Measurements from ENCODE around the gene GPR25. TPM values are rescaled to one million over a fixed set of nuclear protein-coding genes. Genes with fewer than 3 reads are reported as not detected.

The GPR25 gene
- total and polyA plus RNA-seq, 2 of the 4 experiments (the other 2 are of a cell fraction), result not detected

GRCh38 chr1:200893411-200893901 lies 20.7 kb downstream of the GPR25 start:
- Histone ChIP-seq H2BK15ac (ENCODE audit: low read depth, low read length) (no peak overlapping the region), H3K18ac (ENCODE audit: low read depth, low read length) (no peak overlapping the region), H3K9me3 (ENCODE audit: control insufficient read depth, insufficient read depth, low read length) (no peaks in the 10 kb centered on the region), H3K4me3 (ENCODE audit: insufficient read depth, low read depth, low read length) (no peak overlapping the region), H4K20me1 (ENCODE audit: insufficient read depth, low read length) (no peaks in the 10 kb centered on the region; the same call in 1 of the 2 replicates), H4K91ac (ENCODE audit: insufficient read depth, low read depth, low read length) (no peak overlapping the region), H3K9ac (ENCODE audit: low read depth, low read length) (no peak overlapping the region), H3K9me1 (ENCODE audit: insufficient read depth, low read length) (peaks cover 3% of the 10 kb centered on the region; the same call in 1 of the 2 replicates), H3K27ac (ENCODE audit: insufficient read depth, low read length) (no peak overlapping the region), H3K14ac (replicated peaks; ENCODE audit: low read depth, low read length) (no peak overlapping the region), H2BK5ac (ENCODE audit: low read depth, low read length, poor library complexity, severe bottlenecking) (no peak overlapping the region), H3K4me2 (ENCODE audit: low read depth, low read length) (no peak overlapping the region), H2BK20ac (ENCODE audit: low read depth, low read length) (no peak overlapping the region), H3K23ac (ENCODE audit: low read depth, low read length) (no peak overlapping the region), H2AK9ac (replicated peaks; ENCODE audit: low read depth, low read length, poor library complexity) (no peak overlapping the region), H3K27me3 (ENCODE audit: control insufficient read depth, insufficient read depth, low read length) (peaks cover 55% of the 10 kb centered on the region), H3K79me1 (ENCODE audit: low read depth in 1 of 2, low read length in 2 of 2) (no peaks in the 10 kb centered on the region), H2AFZ (replicated peaks; ENCODE audit: low read length, poor library complexity) (no peak overlapping the region), H3K36me3 (ENCODE audit: control insufficient read depth, insufficient read depth, low read length) (no peaks in the 10 kb centered on the region), H2BK120ac (ENCODE audit: low read depth, low read length) (no peak overlapping the region), H3K4me1 (ENCODE audit: control insufficient read depth, insufficient read depth, low read length) (peaks cover 3% of the 10 kb centered on the region; the same call in 1 of the 2 replicates), H4K8ac (ENCODE audit: low read depth in 2 of 2, low read length in 2 of 2) (no peak overlapping the region), H4K5ac (ENCODE audit: low read depth, low read length) (no peak overlapping the region), H2AK5ac (ENCODE audit: low read depth, low read length) (no peak overlapping the region), H3K4ac (ENCODE audit: low read depth, low read length) (no peak overlapping the region), H3K56ac (ENCODE audit: extremely low read depth, insufficient read depth, low read length) (no peak overlapping the region)
- CTCF ChIA-PET, result no interaction called here
- TF ChIP-seq POLR2A (IDR thresholded peaks at IDR 0.05; ENCODE audit: low read depth, low read length), result no peak
- TF ChIP-seq SMC3 (IDR thresholded peaks at IDR 0.05; ENCODE audit: low read depth, low read length), result no peak
- no peak for TF ChIP-seq RFX5 (IDR thresholded peaks at IDR 0.05; ENCODE audit: low read depth, low read length)
- TF ChIP-seq RAD21 (IDR thresholded peaks at IDR 0.05; ENCODE audit: low read length), result no peak
- no peak for TF ChIP-seq MXI1 (IDR thresholded peaks at IDR 0.05; ENCODE audit: borderline replicate concordance, low read depth, low read length)
- no peak for TF ChIP-seq CHD1 (IDR thresholded peaks at IDR 0.05; ENCODE audit: low read depth, low read length)
- TF ChIP-seq NFE2L2 (IDR thresholded peaks at IDR 0.05; ENCODE audit: low read depth, low read length), result no peak
- no peak for TF ChIP-seq MAFK (IDR thresholded peaks at IDR 0.05; ENCODE audit: low read depth, low read length)
- ATAC-seq (ENCODE audit: low read depth) (no peak), DNase-seq (no peak)
- WGBS, 2 experiments (ENCODE audit: extremely low coverage in 2 of 2, insufficient read length in 1 of 2), result no CpG with 5 or more reads among the region's 6 CpGs
- POLR2A ChIA-PET (ENCODE audit: unreplicated experiment), result no interaction called here
- in situ Hi-C loops (cut with MboI; ENCODE audit: low sequenced_read_pairs) (no loop called here), intact Hi-C loops (cut with micrococcal nuclease) (no loop called here), dilution Hi-C loops (cut with HindIII; ENCODE audit: low sequenced_read_pairs, unreplicated experiment) (no loop called here)
- no TSS peak for BruUV-seq (replicated peaks)

All from IMR-90 (cell line).